GM23248 (cell line): ENCODE results near the gene OR2A25.

ENCODE experiments used
- EZH2 ChIP-seq: fragments of 200-600 bp; sonication (generic); IDR thresholded peaks from 2 replicates; pipeline ENCODE4 v1.6.1; 2018; ENCODE audit warnings: antibody characterized with exemption, mild to moderate bottlenecking; ENCODE audit not compliant: insufficient read depth, poor library complexity, severe bottlenecking
- EZH2phosphoT487 ChIP-seq: fragments of 200-600 bp; sonication (generic); IDR thresholded peaks from 2 replicates; pipeline ENCODE4 v1.6.1; 2018; ENCODE audit warnings: antibody characterized with exemption, moderate library complexity, mild to moderate bottlenecking, low read depth; ENCODE audit not compliant: insufficient read depth

GRCh38 chr7:144102041-144102440, 32.4 kb downstream of the OR2A25 start:
- no peak for TF ChIP-seq EZH2
- no peak for TF ChIP-seq EZH2phosphoT487
